Upper lobe of right lung (tissue), 1 donor: ENCODE results near the gene MARS2. TPM values are rescaled to one million over a fixed set of nuclear protein-coding genes. Genes with fewer than 3 reads are reported as not detected.

Source experiments
- ATAC-seq: fragments of 200-7000 bp; cut with Tn5 transposase; one replicate; pipeline ENCODE4 v1.9.1; 2020; ENCODE audit warnings: mild to moderate bottlenecking, moderate library complexity
- DNase-seq: peaks from one replicate; pipeline ENCODE4 v3.0.0-alpha.2; 2020
- H3K27ac ChIP-seq: fragments of 200-600 bp; one replicate; pipeline ENCODE4 v1.8.0; 2022
- H3K27me3 ChIP-seq: fragments of 200-600 bp; one replicate; pipeline ENCODE4 v1.8.0; 2022; ENCODE audit warnings: mild to moderate bottlenecking
- H3K36me3 ChIP-seq: fragments of 200-600 bp; one replicate; pipeline ENCODE4 v1.8.0; 2022
- H3K4me1 ChIP-seq: fragments of 200-600 bp; one replicate; pipeline ENCODE4 v1.8.0; 2022
- H3K4me3 ChIP-seq: fragments of 200-600 bp; one replicate; pipeline ENCODE4 v1.8.0; 2022; ENCODE audit warnings: mild to moderate bottlenecking
- H3K9me3 ChIP-seq: fragments of 200-600 bp; one replicate; pipeline ENCODE4 v1.8.0; 2022
- intact Hi-C: fragments of 100-400 bp; cut with DNase I; formaldehyde crosslinking; loops from one replicate; pipeline ENCODE4 v1.11.0; 2022
- total RNA-seq: library from RNA; stranded (reverse); fragmentation: NEBNext Ultra II Directional; extraction: Animal tissue kit (Norgen Biotek cat#: 25700); gene quantifications from one replicate; pipeline ENCODE4 v1.2.1, GENCODE V29; 2021
- TF ChIP-seq, protein P1 (sequence below): fragments of 200-600 bp; IDR thresholded peaks from one replicate; pipeline ENCODE4 v1.8.0; 2022; ENCODE audit warnings: antibody characterized with exemption
- donor health status: DM: no; HTN: yes; CAD: no; lungs with severe emphysema.

MARS2 gene
- total RNA-seq, 1 donor from 2014 or later: 6.5 TPM

DNA sequence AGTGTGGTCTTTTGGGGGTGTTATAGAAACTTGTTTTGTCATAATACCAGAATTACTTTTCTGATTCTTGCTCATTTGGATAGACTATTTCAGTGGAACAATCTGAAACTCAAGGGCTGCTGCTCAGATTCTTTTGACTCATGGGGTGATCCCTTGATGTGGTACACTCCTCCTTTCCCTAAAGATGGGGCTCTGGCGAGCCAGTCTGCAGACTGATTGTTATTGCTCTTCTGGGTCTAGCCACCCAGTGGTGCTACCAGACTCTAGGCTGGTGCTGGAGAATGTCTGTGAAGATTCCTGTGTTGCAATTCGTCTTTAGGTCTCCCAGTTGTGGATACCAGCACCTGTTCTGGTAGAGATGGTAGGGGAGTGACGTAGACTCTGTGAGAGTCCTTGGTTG lies 4.2 kb upstream of the MARS2 start:
- TF ChIP-seq, protein P1, sequence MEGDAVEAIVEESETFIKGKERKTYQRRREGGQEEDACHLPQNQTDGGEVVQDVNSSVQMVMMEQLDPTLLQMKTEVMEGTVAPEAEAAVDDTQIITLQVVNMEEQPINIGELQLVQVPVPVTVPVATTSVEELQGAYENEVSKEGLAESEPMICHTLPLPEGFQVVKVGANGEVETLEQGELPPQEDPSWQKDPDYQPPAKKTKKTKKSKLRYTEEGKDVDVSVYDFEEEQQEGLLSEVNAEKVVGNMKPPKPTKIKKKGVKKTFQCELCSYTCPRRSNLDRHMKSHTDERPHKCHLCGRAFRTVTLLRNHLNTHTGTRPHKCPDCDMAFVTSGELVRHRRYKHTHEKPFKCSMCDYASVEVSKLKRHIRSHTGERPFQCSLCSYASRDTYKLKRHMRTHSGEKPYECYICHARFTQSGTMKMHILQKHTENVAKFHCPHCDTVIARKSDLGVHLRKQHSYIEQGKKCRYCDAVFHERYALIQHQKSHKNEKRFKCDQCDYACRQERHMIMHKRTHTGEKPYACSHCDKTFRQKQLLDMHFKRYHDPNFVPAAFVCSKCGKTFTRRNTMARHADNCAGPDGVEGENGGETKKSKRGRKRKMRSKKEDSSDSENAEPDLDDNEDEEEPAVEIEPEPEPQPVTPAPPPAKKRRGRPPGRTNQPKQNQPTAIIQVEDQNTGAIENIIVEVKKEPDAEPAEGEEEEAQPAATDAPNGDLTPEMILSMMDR: no peak
- intact Hi-C loops: no loop called here
- Histone ChIP-seq H3K4me3 (no peak overlapping the region), H3K36me3 (no peaks in the 10 kb centered on the region), H3K9me3 (no peaks in the 10 kb centered on the region), H3K27me3 (no peaks in the 10 kb centered on the region), H3K4me1 (peaks cover 7% of the 10 kb centered on the region), H3K27ac (no peak overlapping the region)
- DNase-seq: no peak
- ATAC-seq: no peak

DNA sequence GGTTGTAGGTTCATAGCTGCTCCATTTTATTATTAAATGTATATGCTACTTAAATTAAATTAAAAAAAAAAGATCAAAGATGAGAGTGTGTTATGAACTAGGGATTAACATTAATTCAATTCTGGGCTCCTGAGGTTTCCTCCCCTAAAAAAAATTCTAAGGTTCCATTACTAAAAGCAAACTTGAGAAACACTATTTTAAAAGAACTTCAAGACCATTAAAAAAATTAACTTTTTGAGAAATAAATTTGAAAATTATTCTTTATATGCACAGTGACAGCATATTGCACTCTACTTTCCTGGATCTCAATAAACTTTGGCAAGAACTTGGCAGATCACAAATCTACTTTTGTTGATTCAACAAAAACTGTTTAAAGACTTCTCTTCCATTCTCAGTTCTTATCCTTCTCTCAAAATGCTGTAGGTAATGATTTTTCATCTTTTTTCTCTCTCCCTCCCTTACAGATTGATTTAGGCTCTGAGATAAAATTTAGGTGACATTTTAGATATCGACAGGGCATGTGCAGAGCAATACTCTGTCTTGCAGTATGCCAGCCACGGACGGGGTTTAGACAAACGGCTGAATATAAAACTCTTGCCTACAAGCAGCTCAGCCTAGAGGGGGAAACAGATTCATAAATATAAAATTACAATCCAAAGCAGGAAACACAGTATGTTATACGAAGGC lies 592 bp upstream of the MARS2 start:
- no peaks in the 10 kb centered on the region for H3K36me3 ChIP-seq
- peak overlapping the region; percentile 92 for H3K27ac ChIP-seq
- no peaks in the 10 kb centered on the region for H3K27me3 ChIP-seq
- DNase-seq (no peak), ATAC-seq (peak; percentile 44)
- TF ChIP-seq, protein P1: no peak
- H3K4me1 ChIP-seq: peaks cover 37% of the 10 kb centered on the region
- H3K4me3 ChIP-seq: peak overlapping the region; percentile 91
- intact Hi-C loops: no loop called here
- no peaks in the 10 kb centered on the region for H3K9me3 ChIP-seq

DNA sequence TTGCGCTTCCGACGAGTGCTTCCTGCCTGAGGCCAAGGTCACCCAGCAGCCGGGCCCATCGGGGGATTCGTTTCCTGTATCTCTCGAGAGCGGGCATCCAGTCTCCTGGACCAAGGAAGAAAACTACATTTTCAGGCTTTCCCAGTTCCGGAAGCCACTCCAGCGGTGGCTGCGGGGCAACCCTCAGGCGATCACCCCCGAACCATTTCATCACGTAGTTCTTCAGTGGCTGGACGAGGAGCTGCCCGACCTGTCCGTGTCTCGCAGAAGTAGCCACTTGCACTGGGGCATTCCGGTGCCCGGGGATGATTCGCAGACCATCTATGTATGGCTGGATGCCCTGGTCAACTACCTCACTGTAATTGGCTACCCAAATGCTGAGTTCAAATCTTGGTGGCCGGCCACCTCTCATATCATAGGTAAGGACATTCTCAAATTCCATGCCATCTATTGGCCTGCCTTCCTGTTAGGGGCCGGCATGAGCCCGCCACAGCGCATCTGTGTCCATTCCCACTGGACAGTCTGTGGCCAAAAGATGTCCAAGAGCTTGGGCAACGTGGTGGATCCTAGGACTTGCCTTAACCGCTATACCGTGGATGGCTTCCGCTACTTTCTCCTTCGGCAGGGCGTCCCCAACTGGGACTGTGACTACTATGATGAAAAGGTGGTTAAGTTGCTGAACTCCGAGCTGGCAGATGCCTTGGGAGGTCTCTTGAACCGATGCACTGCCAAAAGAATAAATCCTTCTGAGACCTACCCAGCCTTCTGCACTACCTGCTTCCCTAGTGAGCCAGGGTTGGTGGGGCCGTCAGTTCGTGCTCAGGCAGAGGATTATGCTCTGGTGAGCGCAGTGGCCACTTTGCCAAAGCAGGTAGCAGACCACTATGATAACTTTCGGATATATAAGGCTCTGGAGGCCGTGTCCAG lies 1.0 kb downstream of the MARS2 start:
- no peaks in the 10 kb centered on the region for H3K27me3 ChIP-seq
- no peak for ATAC-seq
- H3K27ac ChIP-seq: peak overlapping the region; percentile 77
- H3K4me3 ChIP-seq: peak overlapping the region; percentile 91
- peak; percentile 70 for DNase-seq
- H3K36me3 ChIP-seq: no peaks in the 10 kb centered on the region
- intact Hi-C loops: no loop called here
- TF ChIP-seq, protein P1: no peak
- no peaks in the 10 kb centered on the region for H3K9me3 ChIP-seq
- H3K4me1 ChIP-seq: peaks cover 39% of the 10 kb centered on the region

DNA sequence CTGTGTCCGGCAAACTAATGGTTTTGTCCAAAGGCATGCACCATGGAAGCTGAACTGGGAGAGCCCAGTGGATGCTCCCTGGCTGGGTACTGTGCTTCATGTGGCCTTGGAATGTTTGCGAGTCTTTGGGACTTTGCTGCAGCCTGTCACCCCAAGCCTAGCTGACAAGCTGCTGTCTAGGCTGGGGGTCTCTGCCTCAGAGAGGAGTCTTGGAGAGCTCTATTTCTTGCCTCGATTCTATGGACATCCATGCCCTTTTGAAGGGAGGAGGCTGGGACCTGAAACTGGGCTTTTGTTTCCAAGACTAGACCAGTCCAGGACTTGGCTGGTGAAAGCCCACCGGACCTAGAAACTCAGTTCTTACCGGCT lies 1.7 kb downstream of the MARS2 start:
- ATAC-seq (no peak), DNase-seq (no peak)
- Histone ChIP-seq H3K27ac (no peak overlapping the region), H3K4me1 (peaks cover 39% of the 10 kb centered on the region), H3K36me3 (peaks cover under 1% of the 10 kb centered on the region), H3K27me3 (no peaks in the 10 kb centered on the region), H3K4me3 (peak overlapping the region; percentile 91), H3K9me3 (no peaks in the 10 kb centered on the region)
- TF ChIP-seq, protein P1: no peak
- intact Hi-C loops: no loop called here

DNA sequence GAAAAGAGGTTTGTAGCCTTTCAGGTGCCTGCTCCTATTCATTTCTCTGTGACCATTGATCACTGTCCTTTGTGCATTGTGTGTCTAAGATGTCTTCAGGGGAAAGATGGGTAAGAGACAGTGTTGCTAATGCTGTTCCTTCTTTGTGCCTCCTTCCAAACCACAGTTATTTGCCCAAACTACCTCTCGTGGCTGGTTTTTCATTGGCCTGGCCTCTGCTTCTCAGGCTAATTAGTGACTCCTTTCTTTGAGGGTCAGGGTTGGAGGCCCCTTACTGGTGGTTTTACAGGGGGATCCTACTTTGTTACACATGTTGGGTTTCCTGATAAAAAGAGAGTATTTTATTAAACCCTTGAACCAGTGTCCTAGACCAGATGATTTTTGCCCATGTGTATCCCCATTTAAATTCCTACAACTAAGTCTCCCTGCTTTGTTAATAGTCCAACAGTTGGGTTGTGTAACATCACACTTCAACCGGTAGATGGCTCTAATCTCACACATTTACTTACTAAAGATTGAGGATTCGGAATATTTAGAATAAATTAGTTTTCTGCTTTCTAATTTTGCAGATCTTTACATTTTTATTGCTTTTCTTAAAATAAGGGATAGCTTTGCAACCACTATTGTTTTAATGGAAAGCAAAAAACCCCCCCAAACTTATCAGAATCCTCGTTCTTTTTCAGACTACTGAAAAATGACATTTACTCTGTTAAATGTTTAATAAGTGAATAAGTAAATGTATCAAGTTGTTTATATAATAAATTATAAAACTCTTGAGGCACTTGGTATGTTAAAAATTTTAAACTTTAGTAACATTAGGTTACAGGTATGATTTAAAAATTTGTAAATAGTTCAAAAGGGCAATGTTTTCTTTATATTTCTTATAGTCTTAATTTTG lies 2.4 kb downstream of the MARS2 start:
- TF ChIP-seq, protein P1: peak; percentile 81
- Histone ChIP-seq H3K36me3 (peaks cover 3% of the 10 kb centered on the region), H3K9me3 (no peaks in the 10 kb centered on the region), H3K4me1 (peaks cover 39% of the 10 kb centered on the region), H3K4me3 (peak overlapping the region; percentile 91), H3K27ac (no peak overlapping the region), H3K27me3 (no peaks in the 10 kb centered on the region)
- ATAC-seq: no peak
- no peak for DNase-seq
- intact Hi-C loops: no loop called here
